Common myeloid progenitor, CD34-positive (primary cell): ENCODE results near the gene NFIA.

Source experiments
- CTCF ChIA-PET: fragments of 350-600 bp; sonication (Branson Sonifier 250); formaldehyde crosslinking; loops from one replicate; lab custom pipeline; 2021; ENCODE audit warnings: antibody characterized with exemption; lab: Charles Lee
- POLR2A ChIA-PET: fragments of 350-600 bp; sonication (Branson Sonifier 250); formaldehyde crosslinking; loops from one replicate; lab custom pipeline; 2021; ENCODE audit warnings: antibody characterized with exemption; lab: Charles Lee
- DNase-seq, 3 donors: peaks; one replicate each; pipeline versions ENCODE4 v3.0.0 to v3.0.0-alpha.2; 2013
- H3K27ac ChIP-seq, 2 experiments: 1 replicate in 1 of 2; 2 replicates in 1 of 2; pipeline ENCODE4 v1.7.0; 2013; ENCODE audit warnings: inconsistent platforms in 2 of 2, low read length in 2 of 2, mild to moderate bottlenecking in 2 of 2, low read depth in 1 of 2, moderate library complexity in 1 of 2; ENCODE audit not compliant: severe bottlenecking in 2 of 2, insufficient read depth in 1 of 2, poor library complexity in 1 of 2
- H3K27me3 ChIP-seq, 5 experiments: replicated peaks in 2 of 5; 1 replicate in 3 of 5; 2 replicates in 2 of 5; pipeline versions ENCODE4 v1.6.1 to v1.7.0; 2013; ENCODE audit warnings: low read length in 4 of 5, mild to moderate bottlenecking in 2 of 5, moderate library complexity in 2 of 5, inconsistent platforms in 1 of 5; ENCODE audit not compliant: insufficient read depth in 5 of 5, control insufficient read depth in 4 of 5
- H3K36me3 ChIP-seq, 4 experiments: 1 replicate in 2 of 4; 2 replicates in 2 of 4; pipeline versions ENCODE4 v1.6.1 to v1.7.0; 2013; ENCODE audit warnings: low read length in 3 of 4, control low read depth in 1 of 4, mild to moderate bottlenecking in 1 of 4; ENCODE audit not compliant: control insufficient read depth in 4 of 4, insufficient read depth in 4 of 4
- H3K4me1 ChIP-seq, 4 experiments: 1 replicate in 3 of 4; 2 replicates in 1 of 4; pipeline versions ENCODE4 v1.6.1 to v1.7.1; 2013; ENCODE audit warnings: low read length in 3 of 4, mild to moderate bottlenecking in 3 of 4, control low read depth in 1 of 4, inconsistent platforms in 1 of 4, moderate library complexity in 1 of 4; ENCODE audit not compliant: control insufficient read depth in 4 of 4, insufficient read depth in 4 of 4; ENCODE audit errors: control extremely low read depth in 1 of 4
- H3K4me3 ChIP-seq, 7 experiments: 1 replicate in 4 of 7; 2 replicates in 3 of 7; pipeline versions ENCODE4 v1.5.1 to v1.7.0; 2013; ENCODE audit warnings: mild to moderate bottlenecking in 7 of 7, low read length in 6 of 7, moderate library complexity in 6 of 7, inconsistent platforms in 2 of 7, low read depth in 2 of 7, control low read depth in 1 of 7; ENCODE audit not compliant: insufficient read depth in 4 of 7, control insufficient read depth in 1 of 7; ENCODE audit errors: extremely low read depth in 1 of 7
- H3K9me3 ChIP-seq, 5 experiments: 1 replicate in 4 of 5; 2 replicates in 1 of 5; pipeline versions ENCODE4 v1.6.1 to v1.7.1; 2013; ENCODE audit warnings: low read length in 4 of 5, mild to moderate bottlenecking in 2 of 5, inconsistent platforms in 1 of 5, low read depth in 1 of 5, moderate library complexity in 1 of 5; ENCODE audit not compliant: control insufficient read depth in 4 of 5, insufficient read depth in 2 of 5; ENCODE audit errors: control extremely low read depth in 1 of 5
- WGBS: methylation state at CpG from one replicate; pipeline ENCODE4 v1.1.5; 2013; ENCODE audit not compliant: insufficient coverage; 5-methylcytosine and 5-hydroxymethylcytosine counted together

NFIA gene

DNA sequence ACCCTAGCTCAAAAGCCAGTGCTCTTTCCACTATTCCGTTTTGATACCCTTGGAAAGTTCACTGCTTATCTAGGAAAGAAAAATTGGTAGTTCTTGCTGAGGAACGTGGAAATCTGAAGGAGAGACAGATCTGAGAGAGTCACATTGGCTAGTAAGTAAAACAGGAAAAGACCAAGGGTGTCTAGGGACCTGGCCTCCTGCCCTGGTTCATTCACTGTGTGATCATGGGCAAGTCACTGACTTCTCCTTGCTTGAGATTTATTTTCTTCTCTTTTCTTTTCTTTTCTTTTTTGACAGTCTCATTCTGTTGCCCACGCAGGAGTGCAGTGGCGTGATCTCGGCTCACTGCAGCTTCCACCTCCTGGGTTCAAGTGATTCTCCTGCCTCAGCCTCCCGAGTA lies 90.8 kb downstream of the NFIA start:
- Histone ChIP-seq H3K36me3 (peaks cover 0 to 5% (median 0%) of the 10 kb centered on the region in 4 experiments), H3K27me3 (no peaks in the 10 kb centered on the region), H3K27ac (no peak overlapping the region), H3K4me3 (no peak overlapping the region), H3K9me3 (peaks cover 0 to 1% (median 0%) of the 10 kb centered on the region in 5 experiments), H3K4me1 (peaks cover 0 to 16% (median 5%) of the 10 kb centered on the region in 4 experiments)
- no peak for DNase-seq
- 89% methylated on average over 5 of the region's 6 CpGs for WGBS
- ChIA-PET POLR2A (no interaction called here), CTCF (interaction anchor here (0.7 to 1.5 kb wide), 3 partner anchors 9 to 265 kb away, joined by 3 to 4 read pairs (median 3); no protein-coding TSS in a partner anchor)

DNA sequence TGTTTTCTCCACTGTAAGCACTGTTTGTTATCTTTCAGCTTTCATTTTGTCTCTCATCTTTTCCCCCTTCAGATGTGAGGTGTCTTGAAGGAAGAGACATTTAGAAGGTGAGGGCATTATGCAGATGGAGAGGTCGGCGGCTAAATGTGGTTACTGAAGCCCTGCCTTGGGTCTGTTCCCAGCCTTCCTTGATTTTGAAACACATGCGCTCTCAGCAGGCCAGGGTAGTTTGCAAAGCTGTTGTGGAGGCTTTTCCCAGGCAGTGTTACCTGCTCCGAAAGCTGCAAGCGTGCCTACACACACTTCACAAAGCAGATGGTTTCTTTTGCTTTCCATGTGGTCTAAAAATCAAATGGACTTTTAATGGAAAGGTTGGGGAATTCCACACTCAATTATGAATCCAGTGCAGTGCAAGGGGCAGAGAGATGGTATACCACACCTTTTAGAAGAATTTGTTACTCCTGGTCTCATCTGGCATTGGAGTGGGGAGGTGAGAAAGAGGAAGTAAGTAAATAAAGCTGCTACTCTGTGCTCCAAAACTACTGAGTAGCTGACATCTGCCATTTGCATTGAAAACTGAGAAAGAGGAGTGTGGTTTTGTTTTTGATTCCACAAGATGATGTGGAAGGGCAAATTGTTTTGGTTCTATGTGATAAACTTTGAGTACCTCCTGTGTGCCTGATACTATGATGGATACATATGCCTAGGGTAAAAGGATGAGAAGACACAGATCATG lies 91.9 kb downstream of the NFIA start:
- H3K4me1 ChIP-seq = peaks cover 0 to 16% (median 5%) of the 10 kb centered on the region in 4 experiments
- ChIA-PET POLR2A (no interaction called here), CTCF (interaction anchor here (1.4 to 1.5 kb wide), 2 partner anchors 8 to 33 kb away, joined by 3 to 4 read pairs; no protein-coding TSS in a partner anchor)
- no peak for DNase-seq
- H3K36me3 ChIP-seq = peaks cover 0 to 5% (median 0%) of the 10 kb centered on the region in 4 experiments
- no peak overlapping the region for H3K4me3 ChIP-seq
- whole genome bisulfite sequencing = no CpG with 5 or more reads among the region's 5 CpGs
- no peaks in the 10 kb centered on the region for H3K27me3 ChIP-seq
- no peak overlapping the region for H3K27ac ChIP-seq
- peaks cover 0 to 1% (median 0%) of the 10 kb centered on the region in 5 experiments for H3K9me3 ChIP-seq

- DNase-seq = peak in 2 of 3 donors; percentile 44 to 56
- Histone ChIP-seq H3K36me3 (peaks cover 0 to 5% (median 0%) of the 10 kb centered on the region in 4 experiments), H3K4me3 (no peak overlapping the region), H3K27me3 (no peaks in the 10 kb centered on the region), H3K4me1 (peaks cover 0 to 12% (median 2%) of the 10 kb centered on the region in 4 experiments), H3K9me3 (peaks cover 0 to 1% (median 0%) of the 10 kb centered on the region in 5 experiments), H3K27ac (no peak overlapping the region)
- ChIA-PET POLR2A (interaction anchor here (1.2 kb wide), 1 partner anchor 160 kb away, joined by 4 read pairs; no protein-coding TSS in a partner anchor), CTCF (interaction anchor here (0.8 to 2.3 kb wide), 3 partner anchors 15 to 18 kb away, joined by 3 to 7 read pairs (median 3); no protein-coding TSS in a partner anchor)
- WGBS = 100% methylated on average over 3 of the region's 6 CpGs
These were observed 93.6 kb downstream of the NFIA start for GRCh38 chr1:61175976-61176375.

DNA sequence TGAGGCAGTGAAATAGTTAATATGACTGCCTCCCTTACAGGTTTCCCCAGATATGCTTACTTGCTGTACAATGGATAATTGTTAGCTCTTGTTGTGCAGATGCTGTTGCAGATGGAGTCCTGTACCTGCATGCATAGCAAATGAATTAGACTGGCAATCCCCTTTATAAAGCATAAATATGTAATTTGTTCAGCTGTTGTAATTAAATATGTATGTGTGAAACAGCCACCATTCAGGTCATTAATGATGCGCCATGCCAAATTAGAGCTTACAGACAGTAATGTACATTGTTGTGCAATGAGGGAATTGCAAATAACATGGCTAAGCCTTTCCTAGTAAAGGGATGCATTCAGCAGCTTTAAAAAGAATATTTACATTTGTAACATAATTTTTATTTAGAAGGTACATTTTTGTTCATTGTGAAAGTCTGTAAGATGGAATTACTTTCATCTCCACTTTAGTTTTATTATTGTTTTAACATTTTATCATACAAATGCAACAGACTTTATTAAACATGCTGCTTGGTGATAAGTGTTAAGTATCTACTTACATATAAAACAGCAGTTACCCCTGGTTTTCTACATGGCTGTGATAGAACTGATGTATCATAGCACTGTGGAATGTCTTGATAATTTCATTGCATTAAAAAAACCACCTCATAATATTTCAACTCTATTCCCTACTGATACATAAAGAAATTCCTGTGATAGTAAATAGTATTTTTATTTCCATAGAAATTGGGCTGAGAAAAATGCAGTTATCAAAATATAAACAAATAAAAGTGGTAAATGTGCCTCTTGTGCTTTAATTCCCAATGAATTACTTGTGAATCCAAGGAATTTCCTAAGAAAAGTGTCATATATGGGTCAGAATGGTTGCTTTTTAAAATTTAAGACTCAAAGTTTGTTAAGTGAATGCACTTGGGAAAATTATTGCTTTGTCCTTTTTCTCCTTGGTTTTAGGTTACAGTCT lies 99.0 kb downstream of the NFIA start:
- Histone ChIP-seq H3K27ac (no peak overlapping the region), H3K9me3 (no peaks in the 10 kb centered on the region), H3K4me1 (peaks cover 0 to 15% (median 8%) of the 10 kb centered on the region in 4 experiments), H3K36me3 (no peaks in the 10 kb centered on the region), H3K4me3 (no peak overlapping the region), H3K27me3 (no peaks in the 10 kb centered on the region)
- CTCF ChIA-PET = interaction anchor here (0.7 to 1.4 kb wide), 3 partner anchors 8 to 97 kb away, joined by 3 to 4 read pairs (median 3); no protein-coding TSS in a partner anchor
- DNase-seq = peak in 1 of 3 donors; percentile 41
- WGBS = 100% methylated on average over 1 of the region's 1 CpG
- POLR2A ChIA-PET = no interaction called here

DNA sequence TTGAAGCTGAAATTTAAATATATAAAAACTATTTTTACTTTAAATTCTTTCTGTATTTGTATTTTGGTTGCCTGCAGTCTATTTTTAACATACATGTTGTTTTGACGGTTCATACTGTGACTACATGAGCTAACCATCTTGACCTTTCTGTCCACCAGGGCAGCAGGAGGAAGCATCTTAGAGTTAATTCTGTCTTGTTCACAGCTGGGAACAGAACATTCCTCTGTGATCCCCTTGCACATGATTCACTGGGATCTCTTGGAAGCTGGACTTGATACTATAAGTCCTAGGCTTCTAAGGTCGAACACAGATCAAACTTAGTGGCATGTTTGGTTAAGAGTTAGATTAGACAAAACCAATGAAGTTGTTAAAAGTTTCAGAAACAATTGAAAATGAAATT lies 99.7 kb downstream of the NFIA start:
- ChIA-PET POLR2A (no interaction called here), CTCF (interaction anchor here (0.7 to 1.4 kb wide), 2 partner anchors 9 to 12 kb away, joined by 3 to 4 read pairs; no protein-coding TSS in a partner anchor)
- Histone ChIP-seq H3K4me3 (no peak overlapping the region), H3K9me3 (no peaks in the 10 kb centered on the region), H3K36me3 (no peaks in the 10 kb centered on the region), H3K27ac (no peak overlapping the region), H3K4me1 (peaks cover 0 to 15% (median 8%) of the 10 kb centered on the region in 4 experiments), H3K27me3 (no peaks in the 10 kb centered on the region)
- DNase-seq = no peak
- WGBS = 100% methylated on average over 2 of the region's 2 CpGs

- no peak overlapping the region for H3K4me3 ChIP-seq
- no peaks in the 10 kb centered on the region for H3K27me3 ChIP-seq
- ChIA-PET CTCF (interaction anchor here (0.7 to 1.4 kb wide), 2 partner anchors 9 to 13 kb away, joined by 3 to 4 read pairs; no protein-coding TSS in a partner anchor), POLR2A (no interaction called here)
- no peak for DNase-seq
- no CpG with 5 or more reads among the region's 3 CpGs for WGBS
- no peak overlapping the region for H3K27ac ChIP-seq
- no peaks in the 10 kb centered on the region for H3K36me3 ChIP-seq
- H3K9me3 ChIP-seq = no peaks in the 10 kb centered on the region
- peaks cover 0 to 15% (median 8%) of the 10 kb centered on the region in 4 experiments for H3K4me1 ChIP-seq
These were observed 100.1 kb downstream of the NFIA start for GRCh38 chr1:61182480-61182879.
